ENCODE results near the gene TTC36. TPM values are rescaled to one million over a fixed set of nuclear protein-coding genes. Genes with fewer than 3 reads are reported as not detected.

The TTC36 gene
- polyA plus RNA-seq, 1 donor from 2014 or later = 4.3 TPM

DNA sequence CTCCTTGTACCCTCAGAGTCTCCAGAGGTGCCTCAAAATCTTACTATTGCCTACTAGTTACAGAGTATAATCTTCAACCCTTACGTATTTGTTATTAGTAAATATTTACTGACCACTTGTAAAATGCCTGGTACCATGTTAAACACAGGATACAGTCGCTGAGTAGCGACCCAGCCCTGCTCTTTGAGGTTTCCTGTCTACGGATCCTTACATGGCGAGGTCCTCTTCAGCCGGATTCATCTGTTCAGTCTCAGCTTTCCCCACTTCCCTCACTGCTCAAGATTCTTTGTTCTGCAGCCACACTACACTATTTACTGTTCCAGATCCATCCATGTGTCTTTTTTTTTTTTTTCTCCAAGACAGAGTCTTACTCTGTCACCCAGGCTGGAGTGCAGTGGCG lies 13.2 kb upstream of the TTC36 start:
- H3K9me2 ChIP-seq (ENCODE audit: insufficient read depth, low read length) = no peaks in the 10 kb centered on the region
- no peak overlapping the region for H3K4me3 ChIP-seq (ENCODE audit: low read length)
- TF ChIP-seq, protein P1, sequence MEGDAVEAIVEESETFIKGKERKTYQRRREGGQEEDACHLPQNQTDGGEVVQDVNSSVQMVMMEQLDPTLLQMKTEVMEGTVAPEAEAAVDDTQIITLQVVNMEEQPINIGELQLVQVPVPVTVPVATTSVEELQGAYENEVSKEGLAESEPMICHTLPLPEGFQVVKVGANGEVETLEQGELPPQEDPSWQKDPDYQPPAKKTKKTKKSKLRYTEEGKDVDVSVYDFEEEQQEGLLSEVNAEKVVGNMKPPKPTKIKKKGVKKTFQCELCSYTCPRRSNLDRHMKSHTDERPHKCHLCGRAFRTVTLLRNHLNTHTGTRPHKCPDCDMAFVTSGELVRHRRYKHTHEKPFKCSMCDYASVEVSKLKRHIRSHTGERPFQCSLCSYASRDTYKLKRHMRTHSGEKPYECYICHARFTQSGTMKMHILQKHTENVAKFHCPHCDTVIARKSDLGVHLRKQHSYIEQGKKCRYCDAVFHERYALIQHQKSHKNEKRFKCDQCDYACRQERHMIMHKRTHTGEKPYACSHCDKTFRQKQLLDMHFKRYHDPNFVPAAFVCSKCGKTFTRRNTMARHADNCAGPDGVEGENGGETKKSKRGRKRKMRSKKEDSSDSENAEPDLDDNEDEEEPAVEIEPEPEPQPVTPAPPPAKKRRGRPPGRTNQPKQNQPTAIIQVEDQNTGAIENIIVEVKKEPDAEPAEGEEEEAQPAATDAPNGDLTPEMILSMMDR (IDR thresholded peaks at IDR 0.05; ENCODE audit: poor library complexity, severe bottlenecking) = no peak
- TF ChIP-seq EP300 (conservative IDR thresholded peaks at IDR 0.05; ENCODE audit: poor library complexity, severe bottlenecking) (no peak), RAD21 (conservative IDR thresholded peaks at IDR 0.05) (no peak), MXI1 (conservative IDR thresholded peaks at IDR 0.05; ENCODE audit: poor library complexity, severe bottlenecking) (no peak), SMC3 (conservative IDR thresholded peaks at IDR 0.05; ENCODE audit: poor library complexity) (no peak), EZH2 (IDR thresholded peaks at IDR 0.05; ENCODE audit: borderline replicate concordance, insufficient read depth, low read length, poor library complexity, severe bottlenecking) (no peak), POLR2AphosphoS5 (IDR thresholded peaks at IDR 0.05) (no peak), REST (IDR thresholded peaks at IDR 0.05; ENCODE audit: borderline replicate concordance) (no peak), TAF1 (IDR thresholded peaks at IDR 0.05; ENCODE audit: low read depth) (no peak)
- H3K79me2 ChIP-seq (replicated peaks; ENCODE audit: insufficient read depth, low read length) = no peaks in the 10 kb centered on the region
- H3K27me3 ChIP-seq (ENCODE audit: insufficient read depth, low read depth, low read length) = no peaks in the 10 kb centered on the region
- no peak overlapping the region for H2AFZ ChIP-seq (ENCODE audit: low read depth, low read length)
- peaks cover 15% of the 10 kb centered on the region for H3K36me3 ChIP-seq (ENCODE audit: insufficient read depth, low read length)
- no peaks in the 10 kb centered on the region for H3K9me3 ChIP-seq (ENCODE audit: low read length)
- no peak overlapping the region for H3K27ac ChIP-seq (ENCODE audit: low read length)
- no peaks in the 10 kb centered on the region for H4K20me1 ChIP-seq (ENCODE audit: insufficient read depth)
- no peak overlapping the region for H3K4me2 ChIP-seq (ENCODE audit: low read length)
- H3F3A ChIP-seq (ENCODE audit: insufficient read depth, low read length, poor library complexity, severe bottlenecking) = no peaks in the 10 kb centered on the region
- H3K9ac ChIP-seq (ENCODE audit: low read length) = no peak overlapping the region

DNA sequence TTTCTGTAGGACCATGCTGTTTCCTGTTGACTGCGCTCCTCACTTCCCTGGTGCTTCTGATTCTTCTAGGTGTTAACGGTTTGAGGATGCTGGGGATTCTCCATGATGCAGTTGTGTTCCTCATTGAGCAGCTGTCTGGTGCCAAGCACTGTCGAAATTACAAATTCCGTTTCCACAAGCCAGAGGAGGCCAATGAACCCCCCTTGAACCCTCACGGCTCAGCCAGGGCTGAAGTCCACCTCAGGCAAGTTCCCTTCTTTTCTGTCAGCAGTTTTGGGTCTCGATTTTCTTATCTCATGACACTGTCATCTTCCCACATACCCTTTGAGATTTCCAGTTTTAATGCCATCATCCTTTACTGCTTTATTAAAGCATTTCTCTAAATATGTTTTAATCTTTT lies 7.7 kb upstream of the TTC36 start:
- Histone ChIP-seq H3K79me2 (replicated peaks; ENCODE audit: insufficient read depth, low read length) (no peaks in the 10 kb centered on the region), H3K36me3 (ENCODE audit: insufficient read depth, low read length) (peaks cover 15% of the 10 kb centered on the region)
- TF ChIP-seq EZH2 (IDR thresholded peaks at IDR 0.05; ENCODE audit: borderline replicate concordance, insufficient read depth, low read length, poor library complexity, severe bottlenecking) = no peak

DNA sequence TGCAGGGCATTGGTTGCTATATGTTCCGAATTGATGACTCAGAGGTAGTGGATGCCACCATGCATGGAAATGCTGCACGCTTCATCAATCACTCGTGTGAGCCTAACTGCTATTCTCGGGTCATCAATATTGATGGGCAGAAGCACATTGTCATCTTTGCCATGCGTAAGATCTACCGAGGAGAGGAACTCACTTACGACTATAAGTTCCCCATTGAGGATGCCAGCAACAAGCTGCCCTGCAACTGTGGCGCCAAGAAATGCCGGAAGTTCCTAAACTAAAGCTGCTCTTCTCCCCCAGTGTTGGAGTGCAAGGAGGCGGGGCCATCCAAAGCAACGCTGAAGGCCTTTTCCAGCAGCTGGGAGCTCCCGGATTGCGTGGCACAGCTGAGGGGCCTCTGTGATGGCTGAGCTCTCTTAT lies 5.4 kb upstream of the TTC36 start:
- no peaks in the 10 kb centered on the region for H3K27me3 ChIP-seq (ENCODE audit: insufficient read depth, low read depth, low read length)
- H3K4me2 ChIP-seq (ENCODE audit: low read length) = no peak overlapping the region
- no peaks in the 10 kb centered on the region for H3K9me2 ChIP-seq (ENCODE audit: insufficient read depth, low read length)
- no peaks in the 10 kb centered on the region for H3F3A ChIP-seq (ENCODE audit: insufficient read depth, low read length, poor library complexity, severe bottlenecking)
- peaks cover 5% of the 10 kb centered on the region for H3K36me3 ChIP-seq (ENCODE audit: insufficient read depth, low read length)
- TF ChIP-seq SMC3 (conservative IDR thresholded peaks at IDR 0.05; ENCODE audit: poor library complexity) (no peak), REST (IDR thresholded peaks at IDR 0.05; ENCODE audit: borderline replicate concordance) (no peak), TAF1 (IDR thresholded peaks at IDR 0.05; ENCODE audit: low read depth) (no peak), EP300 (conservative IDR thresholded peaks at IDR 0.05; ENCODE audit: poor library complexity, severe bottlenecking) (no peak), RAD21 (conservative IDR thresholded peaks at IDR 0.05) (no peak), MXI1 (conservative IDR thresholded peaks at IDR 0.05; ENCODE audit: poor library complexity, severe bottlenecking) (no peak), EZH2 (IDR thresholded peaks at IDR 0.05; ENCODE audit: borderline replicate concordance, insufficient read depth, low read length, poor library complexity, severe bottlenecking) (no peak), POLR2AphosphoS5 (IDR thresholded peaks at IDR 0.05) (no peak)
- TF ChIP-seq, protein P1 (IDR thresholded peaks at IDR 0.05; ENCODE audit: poor library complexity, severe bottlenecking) = no peak
- no peak overlapping the region for H3K27ac ChIP-seq (ENCODE audit: low read length)
- H3K9me3 ChIP-seq (ENCODE audit: low read length) = no peaks in the 10 kb centered on the region
- no peaks in the 10 kb centered on the region for H4K20me1 ChIP-seq (ENCODE audit: insufficient read depth)
- H3K9ac ChIP-seq (ENCODE audit: low read length) = no peak overlapping the region
- no peaks in the 10 kb centered on the region for H3K79me2 ChIP-seq (replicated peaks; ENCODE audit: insufficient read depth, low read length)
- no peak overlapping the region for H2AFZ ChIP-seq (ENCODE audit: low read depth, low read length)
- H3K4me3 ChIP-seq (ENCODE audit: low read length) = no peak overlapping the region

More for the DNA sequence above, 7.7 kb upstream of the TTC36 start:
- Histone ChIP-seq H3K9me3 (ENCODE audit: low read length) (no peaks in the 10 kb centered on the region), H3K9ac (ENCODE audit: low read length) (no peak overlapping the region), H4K20me1 (ENCODE audit: insufficient read depth) (no peaks in the 10 kb centered on the region), H3K9me2 (ENCODE audit: insufficient read depth, low read length) (no peaks in the 10 kb centered on the region), H3K4me2 (ENCODE audit: low read length) (no peak overlapping the region), H3K4me3 (ENCODE audit: low read length) (no peak overlapping the region), H3K27me3 (ENCODE audit: insufficient read depth, low read depth, low read length) (no peaks in the 10 kb centered on the region), H2AFZ (ENCODE audit: low read depth, low read length) (no peak overlapping the region), H3F3A (ENCODE audit: insufficient read depth, low read length, poor library complexity, severe bottlenecking) (no peaks in the 10 kb centered on the region), H3K27ac (ENCODE audit: low read length) (no peak overlapping the region)
